Stimulated activated CD8-positive, alpha-beta memory T cell treated with anti-CD3 and anti-CD28 coated beads, Interleukin-15, amount 100 ng/mL, for 4 hours (primary cell): ENCODE results near the gene XRRA1.
"Not testable (repeated sequence)": the region's sequence is repeated elsewhere in the genome, so short reads cannot be mapped to it uniquely, and the experiment has no call there.

Source experiments
- DNase-seq, 2 donors: peaks; one replicate each; pipeline ENCODE4 v3.0.0-alpha.2; 2020; ENCODE audit warnings: low read depth in 2 of 2

Gene XRRA1

DNA sequence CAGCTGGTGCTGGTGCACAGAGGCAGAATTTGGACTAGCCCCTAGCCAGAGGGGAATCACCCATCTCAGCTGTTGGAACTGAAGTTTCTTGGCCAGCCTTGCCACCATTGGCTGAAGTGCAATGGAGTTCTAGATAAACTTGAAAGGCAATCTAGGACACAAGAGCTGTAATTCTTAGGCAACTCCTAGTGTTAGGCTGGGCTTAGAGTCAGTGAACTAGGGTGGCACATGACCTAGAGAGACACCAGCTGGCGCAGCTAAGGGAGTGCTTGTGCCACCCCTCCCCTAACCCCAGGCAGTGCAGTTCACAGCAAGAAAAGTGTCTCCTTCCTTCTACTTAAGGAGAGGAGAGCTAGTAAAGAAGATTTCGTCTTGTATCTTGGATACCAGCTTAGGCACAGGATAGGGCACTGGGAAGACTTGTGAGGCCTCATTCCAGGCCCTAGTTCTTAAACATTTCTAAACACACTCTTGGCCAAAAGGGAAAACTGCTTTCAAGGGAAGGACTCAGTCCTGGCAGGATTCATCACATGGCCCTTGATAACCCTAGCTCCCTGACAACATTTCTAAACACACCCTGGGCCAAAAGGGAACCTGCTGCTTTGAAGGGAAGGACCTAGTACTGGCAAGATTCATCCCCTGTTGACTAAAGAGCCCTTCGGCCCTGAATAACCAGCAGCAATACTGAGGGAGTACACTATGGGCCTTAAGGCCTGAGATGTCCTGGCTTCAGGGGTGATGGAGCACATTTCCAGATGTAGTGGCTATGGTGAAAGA, 53.4 kb downstream of the XRRA1 start:
- no peak for DNase-seq

DNA sequence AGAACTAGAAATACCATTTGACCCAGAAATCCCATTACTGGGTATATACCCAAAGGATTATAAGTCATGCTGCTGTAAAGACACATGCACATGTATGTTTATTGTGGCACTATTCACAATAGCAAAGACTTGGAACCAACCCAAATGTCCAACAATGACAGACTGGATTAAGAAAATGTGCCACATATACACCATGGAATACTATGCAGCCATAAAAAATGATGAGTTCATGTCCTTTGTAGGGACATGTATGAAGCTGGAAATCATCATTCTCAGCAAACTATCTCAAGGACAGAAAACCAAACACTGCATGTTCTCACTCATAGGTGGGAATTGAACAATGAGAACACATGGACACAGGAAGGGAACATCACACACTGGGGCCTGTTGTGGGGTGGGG, 55.9 kb downstream of the XRRA1 start:
- DNase-seq: not testable (repeated sequence)

DNA sequence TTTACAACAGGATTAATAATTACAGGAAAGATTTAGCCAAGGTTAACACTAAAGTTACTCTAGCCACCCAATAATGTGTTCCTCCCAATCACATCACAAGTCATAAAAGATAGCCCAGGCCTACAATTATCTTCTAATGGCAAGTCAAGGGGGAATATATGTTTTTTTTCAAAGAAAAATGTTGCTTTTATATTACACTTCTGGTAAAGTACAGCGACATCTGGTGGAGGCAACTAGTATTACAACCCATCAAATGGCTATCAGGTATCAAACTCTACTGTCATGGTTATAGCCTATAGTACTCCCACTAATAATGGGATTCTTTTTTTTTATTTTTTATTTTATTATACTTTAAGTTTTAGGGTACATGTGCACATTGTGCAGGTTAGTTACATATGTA, 71.8 kb downstream of the XRRA1 start:
- DNase-seq: no peak

DNA sequence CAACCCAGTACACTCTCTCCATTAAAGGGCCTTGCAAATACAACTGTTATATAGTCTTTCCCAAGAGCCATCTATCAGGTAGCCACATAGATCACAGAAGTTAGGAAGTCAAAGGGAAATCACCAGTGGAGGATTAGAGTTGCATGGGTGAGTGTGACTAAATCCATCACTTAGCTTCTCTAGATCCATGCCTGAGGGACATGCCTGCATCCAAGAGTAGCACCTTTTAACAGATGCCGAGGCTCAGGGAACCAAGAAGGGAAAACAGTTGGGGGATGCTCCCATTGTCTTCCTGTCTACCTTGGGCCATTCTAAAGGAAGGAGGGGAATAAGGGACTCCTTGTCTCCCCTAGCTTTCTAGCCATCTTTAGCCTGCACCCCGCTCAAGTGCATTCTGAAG, 77.9 kb downstream of the XRRA1 start:
- DNase-seq: no peak

DNA sequence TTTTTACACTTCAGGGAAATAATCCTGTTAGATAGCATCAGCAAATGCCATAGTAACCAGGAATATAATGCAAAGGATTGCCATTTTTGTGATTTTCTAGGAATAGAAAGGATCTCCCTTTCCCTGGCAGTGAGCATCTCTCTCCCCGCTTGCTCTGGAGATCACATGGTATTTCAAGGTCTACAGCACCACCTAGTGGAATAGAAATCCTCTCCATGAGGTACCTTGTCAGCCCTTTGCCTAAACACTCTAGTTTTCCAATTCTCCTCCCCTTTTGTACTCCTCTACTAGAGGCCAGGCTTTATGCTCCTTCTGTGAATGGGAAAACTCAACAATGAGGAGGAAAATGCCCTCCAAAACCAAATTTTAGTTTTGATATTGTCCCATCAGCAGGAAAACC, 78.4 kb downstream of the XRRA1 start:
- DNase-seq: no peak

DNA sequence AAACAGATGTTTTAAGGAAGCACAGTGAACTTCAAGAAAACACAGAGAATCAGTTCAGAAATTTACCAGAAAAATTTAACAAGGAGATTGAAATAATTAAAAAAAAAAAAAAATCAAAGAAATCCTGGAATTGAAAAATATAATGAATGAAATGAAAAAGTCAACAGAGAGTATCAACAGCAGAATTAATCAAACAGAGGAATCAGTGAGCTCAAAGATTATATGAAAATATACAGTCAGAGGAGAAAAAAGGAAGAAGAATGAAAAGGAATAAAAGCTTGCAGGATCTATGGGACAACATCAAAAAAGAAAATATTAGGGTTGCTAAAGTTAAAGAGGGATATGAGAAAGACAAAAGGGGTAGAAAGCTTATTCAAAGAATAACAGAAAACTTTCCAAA, 82.3 kb downstream of the XRRA1 start:
- no peak for DNase-seq

DNA sequence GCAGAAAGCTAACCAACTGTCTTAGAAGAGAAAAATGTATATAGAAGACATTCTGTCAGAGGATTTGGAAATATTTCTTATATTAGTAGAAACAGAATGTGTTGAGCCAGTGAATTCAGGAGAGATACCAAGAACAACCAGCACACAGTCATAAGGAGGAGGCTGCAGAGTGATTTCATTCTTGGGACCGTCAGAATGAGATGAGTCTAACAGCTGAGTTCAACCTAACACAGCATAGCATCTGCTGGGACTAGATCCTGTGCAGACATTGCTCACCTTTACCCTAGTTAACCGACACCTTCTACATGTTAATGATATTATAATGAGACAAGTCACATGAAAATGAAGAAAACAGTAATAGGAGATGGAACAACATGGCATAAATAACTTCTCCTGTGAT, 85.5 kb downstream of the XRRA1 start:
- no peak for DNase-seq

DNA sequence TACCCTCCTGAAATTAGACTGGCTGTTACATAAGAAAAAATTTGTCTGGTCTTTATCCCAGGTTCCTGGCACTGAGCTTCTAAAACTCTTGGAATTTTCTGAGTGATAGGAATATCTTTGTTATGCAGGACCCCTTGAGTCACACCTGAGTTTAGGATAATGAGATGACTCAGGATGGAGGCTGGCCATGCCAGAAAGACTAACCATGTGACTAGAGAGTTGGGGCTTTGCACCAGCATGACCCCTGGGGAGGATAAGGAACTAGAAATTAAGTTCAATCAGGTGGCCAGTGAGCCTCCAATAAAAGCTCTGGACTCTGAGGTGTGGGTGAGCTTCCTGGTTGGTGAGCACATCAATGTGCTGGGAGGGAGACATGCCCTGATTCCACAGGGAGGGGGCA, 88.1 kb downstream of the XRRA1 start:
- DNase-seq: no peak

DNA sequence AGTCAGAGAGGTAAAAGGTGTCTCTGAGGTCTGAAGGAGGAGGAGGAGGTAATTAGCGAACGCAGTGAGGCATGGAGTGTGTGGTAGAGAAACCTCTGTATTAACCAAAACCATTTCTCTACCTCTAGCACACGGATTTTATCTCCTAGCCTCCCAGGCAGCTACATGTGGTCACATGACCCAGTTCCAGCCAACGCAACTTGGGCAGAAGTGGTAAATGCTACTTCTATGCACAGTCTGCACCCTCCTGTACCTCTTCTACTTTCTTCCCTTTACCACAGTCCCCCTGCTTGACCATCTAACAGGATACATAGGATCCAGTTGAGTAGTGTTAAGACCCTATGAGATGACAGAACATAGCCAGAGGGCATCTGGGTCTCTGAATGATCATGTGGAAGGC, 95.7 kb downstream of the XRRA1 start:
- DNase-seq: no peak

DNA sequence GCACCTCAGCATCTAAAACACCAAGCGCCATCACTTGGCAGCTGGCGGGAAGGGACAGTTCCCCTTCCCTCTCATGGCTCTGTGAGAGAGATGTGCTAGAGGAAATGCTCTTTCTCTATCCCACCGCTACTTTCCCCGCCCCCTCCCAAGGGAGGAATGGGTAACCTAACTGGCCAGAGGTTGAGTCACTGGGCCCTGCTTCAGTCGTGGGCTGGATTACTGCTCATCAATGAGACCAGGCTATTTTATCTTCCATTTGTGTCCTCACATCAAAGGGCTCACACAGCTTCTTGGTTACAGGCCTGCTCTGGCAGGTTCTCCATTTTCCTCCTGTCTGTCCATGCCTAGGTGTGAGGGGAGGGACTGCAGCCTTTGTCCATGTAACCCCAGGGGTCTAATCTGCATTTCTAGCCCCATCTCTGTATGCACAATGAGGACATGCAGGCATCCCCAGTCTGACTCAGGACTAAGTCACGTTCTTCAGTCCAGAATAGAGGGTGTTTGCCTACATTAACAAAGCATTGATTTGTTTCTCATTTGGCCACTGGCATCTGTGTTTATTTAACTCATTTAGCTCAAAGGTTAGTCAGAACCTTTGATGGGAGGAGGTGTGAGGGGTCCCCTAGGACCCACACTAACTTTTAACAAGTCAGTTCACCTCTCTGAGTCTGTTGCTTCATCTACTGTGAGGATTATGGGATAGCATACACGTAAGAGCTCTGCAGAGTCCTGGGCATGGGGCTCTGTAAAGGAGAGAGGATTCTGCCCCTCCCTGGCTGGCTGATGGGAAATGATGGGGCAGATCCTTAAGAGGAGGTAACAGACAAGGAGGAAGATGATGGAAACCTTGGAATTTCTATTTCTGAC, 99.1 kb downstream of the XRRA1 start:
- no peak for DNase-seq

DNA sequence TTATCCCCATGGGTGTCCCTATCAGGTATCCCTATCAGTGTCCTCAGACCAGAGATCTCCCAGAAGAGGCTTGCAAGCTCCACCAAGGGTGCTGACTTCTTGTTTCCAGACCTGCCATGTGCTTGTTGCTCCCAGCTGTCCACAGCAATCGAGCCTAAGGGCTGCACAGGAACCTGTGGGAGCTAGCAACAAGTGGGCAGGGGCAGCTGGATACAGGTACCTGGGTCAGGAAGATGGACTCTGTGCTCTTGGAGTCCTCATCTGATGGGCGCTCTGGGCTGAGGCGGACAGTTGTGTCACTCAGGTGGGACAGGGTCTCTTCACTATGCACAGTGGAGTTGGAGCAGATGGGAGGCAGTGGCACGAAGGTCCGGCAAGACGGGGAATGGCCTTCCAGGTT, 101.0 kb downstream of the XRRA1 start:
- DNase-seq: no peak

DNA sequence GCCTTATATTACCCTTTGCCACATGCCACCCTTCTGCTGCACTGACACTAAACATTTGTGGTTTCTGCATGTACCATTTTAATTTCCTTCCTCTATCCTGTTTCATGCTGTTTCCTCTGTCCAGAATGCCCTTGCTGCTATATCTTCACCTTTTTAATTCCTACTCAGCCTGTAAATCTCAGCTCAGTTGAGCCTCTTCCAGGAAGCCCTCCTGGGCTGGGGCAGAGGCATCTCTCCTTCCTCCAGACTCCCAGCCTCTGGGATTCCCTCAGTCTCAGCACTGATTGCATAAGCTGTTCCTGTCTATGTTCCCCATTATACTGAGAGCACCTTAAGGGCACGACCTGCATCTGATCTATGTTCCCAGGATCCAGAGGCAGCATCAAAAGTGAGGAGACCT, 101.5 kb downstream of the XRRA1 start:
- no peak for DNase-seq

DNA sequence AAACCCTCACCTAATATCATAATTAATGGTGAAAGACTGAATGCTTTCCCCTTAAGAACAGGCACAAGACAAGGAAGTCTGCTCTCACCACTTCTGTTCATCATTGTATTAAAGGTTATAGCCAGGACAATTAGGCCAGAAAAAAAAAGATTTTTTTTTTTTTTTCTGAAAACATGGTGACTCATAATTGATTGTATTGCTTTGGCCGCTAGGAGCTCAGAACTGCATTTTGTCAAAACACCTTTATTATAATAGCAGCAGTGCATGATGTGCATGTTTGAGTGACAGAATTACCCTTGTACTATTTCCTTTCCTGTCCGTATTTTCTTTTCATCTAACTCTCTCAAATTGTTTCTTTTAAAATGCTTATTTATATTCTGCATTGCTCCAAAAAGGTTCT, 102.1 kb downstream of the XRRA1 start:
- no peak for DNase-seq

DNA sequence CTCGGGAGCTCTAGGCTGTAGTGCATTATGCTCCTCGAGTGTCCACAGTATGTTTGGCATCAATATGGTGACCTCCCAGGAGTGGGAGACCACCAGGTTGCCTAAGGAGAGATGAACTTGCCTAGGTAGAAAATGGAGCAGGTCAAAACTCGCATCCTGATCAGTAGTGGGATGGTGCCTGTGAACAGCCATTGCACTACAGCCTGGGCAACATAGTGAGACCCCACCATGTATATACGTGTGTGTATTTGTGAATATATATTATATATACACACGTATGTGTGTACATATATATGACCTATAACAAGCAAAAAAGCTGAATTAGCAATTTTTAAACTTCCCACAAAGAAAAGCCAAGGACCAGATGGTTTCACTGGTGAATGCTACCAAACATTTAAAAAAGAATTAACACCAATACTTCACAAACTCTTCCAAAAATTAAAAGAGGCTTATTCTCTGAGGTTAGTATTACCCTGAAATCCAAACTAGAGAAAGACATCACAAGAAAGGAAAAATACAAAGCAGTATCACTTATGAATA, 102.8 kb downstream of the XRRA1 start:
- no peak for DNase-seq

DNA sequence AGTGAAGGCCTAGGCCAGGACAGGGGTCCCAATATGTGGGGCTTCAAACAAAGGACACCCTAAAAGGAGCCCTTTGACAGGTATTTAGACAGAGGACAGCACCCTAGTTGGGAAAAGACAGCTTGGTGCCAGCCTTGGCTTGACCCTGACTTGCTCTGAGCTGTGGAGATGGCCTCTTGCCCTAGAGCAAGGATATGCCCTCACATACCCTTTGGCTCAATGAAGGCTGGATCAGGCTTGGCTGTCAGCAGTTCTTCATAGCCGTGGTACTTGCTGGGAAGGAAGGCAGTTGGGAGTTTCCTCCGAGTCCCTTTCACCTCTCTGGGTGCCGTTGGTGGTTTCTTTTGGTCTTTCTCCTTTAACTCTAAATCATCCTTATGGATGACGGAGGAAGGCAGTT, 104.0 kb downstream of the XRRA1 start:
- DNase-seq: no peak

DNA sequence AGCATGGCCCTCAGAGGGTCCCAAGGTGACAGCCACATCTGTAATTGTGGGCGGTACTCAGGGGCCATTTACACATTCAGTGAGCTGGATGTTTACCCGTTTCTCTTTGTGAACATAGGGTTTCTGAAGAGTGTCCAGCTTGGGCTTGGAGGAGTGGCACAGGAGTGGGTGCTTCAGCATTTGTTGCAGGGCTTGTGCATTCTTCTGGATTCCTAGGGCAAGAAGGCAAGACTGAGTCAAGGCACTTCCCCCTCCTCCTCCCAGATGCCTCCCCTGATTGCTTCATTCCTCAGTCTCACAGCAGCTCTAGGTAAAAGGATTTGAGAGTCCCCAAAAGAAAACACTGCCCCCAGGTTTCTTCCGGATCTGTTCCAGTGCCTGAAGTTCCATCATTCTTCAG, 104.8 kb downstream of the XRRA1 start:
- no peak for DNase-seq

DNA sequence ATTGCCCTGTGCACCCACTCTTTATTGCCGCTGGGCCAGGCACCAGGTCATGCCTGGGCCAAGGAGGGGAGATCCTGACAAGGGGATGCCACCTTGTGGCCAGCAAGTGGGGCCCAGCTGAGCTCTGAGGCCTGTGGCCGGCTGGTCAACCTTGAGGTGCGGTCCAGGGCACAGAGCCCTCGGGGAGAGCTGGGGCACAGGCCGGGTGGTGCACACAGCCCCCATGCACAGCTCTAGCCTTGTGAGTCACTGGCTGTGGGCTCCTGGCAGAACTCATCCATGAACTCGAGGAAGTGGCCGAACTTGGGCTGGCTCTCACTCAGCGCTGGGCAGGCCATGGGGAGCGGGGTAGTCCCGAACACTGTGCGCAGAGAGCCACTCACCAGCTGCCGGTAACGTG, 105.9 kb downstream of the XRRA1 start:
- DNase-seq: no peak

DNA sequence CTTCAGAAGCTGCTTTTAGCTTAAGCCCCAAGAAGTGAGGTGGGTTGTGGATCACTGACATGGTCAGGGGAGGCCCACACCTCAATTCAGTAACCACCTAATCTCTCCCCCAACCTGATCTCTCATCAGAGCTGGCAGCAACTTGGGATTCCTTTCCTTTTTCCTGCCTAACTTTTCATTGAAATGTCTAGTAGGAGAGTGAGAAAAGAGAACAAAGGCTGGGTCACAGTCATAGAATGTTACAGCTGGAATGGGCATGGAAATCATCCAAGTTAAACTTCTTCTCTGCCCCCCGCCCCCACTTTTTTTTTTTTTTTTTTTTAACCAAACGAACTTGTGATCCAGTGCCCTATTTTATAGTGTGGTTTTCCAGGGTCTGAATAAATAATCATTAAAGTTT, 108.4 kb downstream of the XRRA1 start:
- no peak for DNase-seq

DNA sequence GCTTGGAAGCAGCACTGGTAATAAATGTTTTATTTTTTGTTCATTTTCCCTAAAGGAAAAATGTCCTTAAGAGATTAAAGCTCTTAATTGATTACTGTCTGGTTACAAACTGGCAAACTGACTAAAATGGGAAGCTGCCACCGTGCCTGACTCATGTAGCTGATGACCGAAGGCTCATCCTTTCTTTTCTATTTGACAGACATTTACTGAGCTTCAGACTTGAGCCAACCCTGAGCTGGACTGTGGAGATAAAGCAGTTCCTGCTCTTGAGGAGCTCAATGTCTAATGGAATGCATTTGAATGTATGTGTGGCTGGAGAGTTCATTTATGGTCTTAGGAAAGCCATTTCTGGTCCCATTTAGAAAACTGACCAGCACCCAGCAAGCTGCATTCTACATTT, 108.9 kb downstream of the XRRA1 start:
- no peak for DNase-seq

DNA sequence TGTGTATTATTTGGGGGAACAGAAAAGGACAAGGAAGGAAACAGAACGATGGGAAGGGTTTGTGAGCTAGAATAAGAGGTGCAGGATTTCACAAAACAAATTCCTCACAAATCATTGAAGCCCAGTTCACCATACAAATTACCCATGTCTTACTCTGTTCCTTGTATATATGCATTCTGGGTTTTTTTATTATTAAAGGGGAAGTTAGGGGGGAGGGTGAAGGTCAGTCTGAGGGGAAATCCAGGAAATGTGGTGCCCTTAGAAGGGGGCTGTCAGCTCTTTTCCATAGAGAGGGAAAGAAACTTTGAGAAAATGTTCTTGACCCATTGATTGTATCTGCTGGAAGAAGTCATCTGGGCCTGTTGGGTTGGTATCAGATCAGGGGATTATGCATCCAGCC, 109.4 kb downstream of the XRRA1 start:
- DNase-seq: no peak

DNA sequence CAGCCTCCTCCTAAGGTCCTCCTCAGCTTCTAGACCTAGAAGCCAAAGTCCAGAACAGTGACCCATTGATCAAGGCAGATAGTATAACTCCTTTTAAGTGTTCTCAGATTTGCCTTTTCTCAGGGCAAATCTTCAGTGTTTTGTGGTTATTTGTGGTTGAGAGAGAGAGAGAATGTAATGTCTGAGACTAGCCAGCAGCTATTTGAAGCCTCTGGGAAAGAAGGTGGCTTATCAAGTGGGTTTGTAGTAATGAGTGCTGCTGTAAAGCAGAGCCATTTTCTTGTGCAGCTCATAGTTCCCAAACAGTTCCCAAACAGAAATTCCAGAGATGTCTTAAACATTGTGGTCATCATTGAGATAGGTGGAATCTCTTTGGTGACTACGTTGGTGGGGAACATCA, 110.7 kb downstream of the XRRA1 start:
- no peak for DNase-seq

DNA sequence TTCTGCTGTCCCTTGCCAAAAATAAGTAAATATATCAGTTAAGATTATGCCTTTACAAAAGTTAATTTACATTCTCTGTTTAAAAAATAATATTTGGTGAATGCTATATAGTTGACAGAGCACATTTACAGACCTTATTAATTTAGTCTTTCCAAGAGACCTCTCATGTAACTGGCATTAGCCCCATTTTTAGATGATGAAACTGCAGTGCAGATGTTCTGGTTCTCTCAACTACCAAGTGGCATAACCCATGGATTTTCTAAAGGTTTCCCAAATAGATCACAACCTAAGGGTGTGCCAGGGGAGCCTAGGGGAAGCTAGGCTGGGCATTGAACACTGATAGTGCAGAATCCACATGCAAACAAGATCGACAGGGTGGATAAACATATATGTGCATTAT, 111.7 kb downstream of the XRRA1 start:
- DNase-seq: no peak

DNA sequence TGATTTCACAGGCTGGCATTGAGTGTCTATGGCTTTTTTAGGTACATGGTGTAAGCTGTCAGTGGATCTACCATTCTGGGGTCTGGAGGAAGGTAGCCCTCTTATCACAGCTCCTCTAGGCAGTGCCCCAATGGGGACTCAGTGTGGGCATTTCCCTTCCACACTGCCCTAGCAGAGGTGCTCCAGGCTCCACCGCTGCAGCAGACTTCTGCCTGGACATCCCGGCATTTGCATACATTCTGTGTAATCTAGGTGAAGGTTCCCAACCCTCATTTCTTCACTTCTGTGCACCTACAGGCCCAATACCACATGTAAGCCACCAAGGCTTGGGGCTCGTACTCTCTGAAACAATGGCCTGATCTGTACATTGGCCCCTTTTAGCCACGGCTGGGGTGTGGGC, 122.0 kb downstream of the XRRA1 start:
- no peak for DNase-seq
